Stomach (tissue), 9 donors: ENCODE results near the gene CALR. TPM values are rescaled to one million over a fixed set of nuclear protein-coding genes. Genes with fewer than 3 reads are reported as not detected.
A peak's percentile ranks its signal among the peaks of the same experiment; 100 is the strongest.

Experiments used
- DNase-seq, 2 donors: peaks; one replicate each; pipeline versions ENCODE4 v3.0.0 to v3.0.0-alpha.2; 2013 to 2019
- H3K27ac ChIP-seq, 5 donors: fragments of 200-600 bp in 4 of 5; sonication (generic) in 4 of 5; one replicate each; pipeline ENCODE4 v1.5.1; 2013 to 2019; ENCODE audit warnings: mild to moderate bottlenecking in 1 of 5, moderate library complexity in 1 of 5
- H3K27me3 ChIP-seq, 3 donors: fragments of 200-600 bp; sonication (generic); one replicate each; pipeline ENCODE4 v1.5.1; 2017 to 2019; ENCODE audit warnings: mixed run types in 1 of 3
- H3K36me3 ChIP-seq, 4 donors: fragments of 200-600 bp; sonication (generic); 1 replicate in 3 of 4; 2 replicates in 1 of 4; pipeline ENCODE4 v1.5.1; 2016 to 2019
- H3K4me1 ChIP-seq, 4 donors: fragments of 200-600 bp; sonication (generic); one replicate each; pipeline ENCODE4 v1.5.1; 2016 to 2019
- H3K4me3 ChIP-seq, 4 donors: fragments of 200-600 bp; sonication (generic) in 3 of 4; one replicate each; pipeline ENCODE4 v1.5.1; 2016 to 2019; ENCODE audit warnings: mild to moderate bottlenecking in 1 of 4
- H3K9me3 ChIP-seq, 4 donors: fragments of 200-600 bp; sonication (generic); one replicate each; pipeline ENCODE4 v1.5.1; 2016 to 2019
- CTCF ChIP-seq, 7 experiments: fragments of 450-650 bp in 4 of 7; fragments of 200-600 bp in 3 of 7; sonication (generic) in 3 of 7; IDR thresholded peaks; one replicate each; pipeline ENCODE4 v1.5.1; 2016 to 2019; ENCODE audit warnings: antibody characterized with exemption in 7 of 7, control low read depth in 2 of 7, mild to moderate bottlenecking in 1 of 7
- EP300 ChIP-seq: sonication (generic); formaldehyde crosslinking; IDR thresholded peaks from one replicate; pipeline ENCODE4 v1.6.1; 2017; ENCODE audit warnings: antibody characterized with exemption
- POLR2A ChIP-seq, 4 donors: fragments of 450-650 bp; IDR thresholded peaks; one replicate each; pipeline ENCODE4 v1.6.1; 2016; ENCODE audit warnings: antibody characterized with exemption in 4 of 4, control low read depth in 2 of 4, mild to moderate bottlenecking in 1 of 4, moderate library complexity in 1 of 4
- POLR2AphosphoS5 ChIP-seq, 3 donors: sonication (generic); formaldehyde crosslinking; IDR thresholded peaks; one replicate each; pipeline ENCODE4 v1.6.1; 2016; ENCODE audit warnings: antibody characterized with exemption in 3 of 3
- WGBS, 5 donors: extraction: QIAGEN DNeasy Blood & Tissue Kit in 3 of 5; methylation state at CpG; one replicate each; pipeline versions ENCODE4 v1.1.5 to v1.1.7; 2013 to 2018; 5-methylcytosine and 5-hydroxymethylcytosine counted together
- intact Hi-C: fragments of 100-400 bp; cut with DNase I; formaldehyde crosslinking; loops from one replicate; pipeline ENCODE4 v1.15.1; 2023; ENCODE audit warnings: low total_unique reads
- polyA plus RNA-seq, 3 donors: library from polyadenylated mRNA; stranded (reverse); fragments of 200-250 nt; gene quantifications; one replicate each; pipeline ENCODE4 v1.2.3, GENCODE V29; 2013
- total RNA-seq, 5 donors: library from RNA; depleted of rRNA; stranded (reverse); fragments of >200 nt; gene quantifications; one replicate each; pipeline versions ENCODE4 v1.1.0 to v1.2.3, GENCODE V29; 2014 to 2016
- donor health status: healthy with polysubstance abuse.
- donor health status: Bipolar disorder and iron deficiency.
- donor health status: healthy.

The CALR gene
- total and polyA plus RNA-seq, 8 donors = 71.2 to 947 (median 354) TPM

DNA sequence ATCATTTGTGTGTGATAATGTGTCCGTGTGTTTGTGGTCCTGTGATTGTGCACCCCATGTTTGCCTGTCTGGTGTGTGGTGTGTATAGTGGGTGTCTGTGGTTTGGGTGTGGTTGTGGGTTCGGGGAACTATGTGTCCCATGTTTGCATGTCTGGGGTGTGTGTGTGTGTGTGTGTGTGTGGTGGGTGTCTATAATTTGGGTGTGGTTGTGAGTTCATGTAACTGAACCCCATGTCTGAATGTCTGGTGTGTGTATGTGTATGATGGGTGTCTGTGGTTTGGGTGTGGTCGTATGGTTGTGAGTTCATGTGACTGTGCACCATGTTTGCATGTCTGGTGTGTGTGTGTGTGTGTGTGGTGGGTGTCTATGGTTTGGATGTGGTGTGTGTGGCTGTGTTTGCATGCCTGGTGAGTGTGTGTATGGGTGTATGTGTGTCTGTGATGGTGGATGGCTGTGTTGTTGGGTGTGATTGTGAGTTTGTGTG, 45.8 kb downstream of the CALR start:
- Histone ChIP-seq H3K27me3 (no peaks in the 10 kb centered on the region), H3K27ac (peak overlapping the region in 3 of 5 donors; percentile 59 to 71 (median 63)), H3K4me3 (no peak overlapping the region), H3K36me3 (no peaks in the 10 kb centered on the region), H3K4me1 (peaks cover 7 to 35% (median 28%) of the 10 kb centered on the region in 4 donors), H3K9me3 (no peaks in the 10 kb centered on the region)
- 53 to 72% (median 64%) methylated on average over 3 of the region's 3 CpGs for WGBS, 5 donors
- intact Hi-C loops = loop anchor here (5.0 kb wide), 1 partner anchor 78 kb away; no protein-coding TSS in a partner anchor
- TF ChIP-seq CTCF (IDR thresholded peaks at IDR 0.05) (no peak), POLR2AphosphoS5 (IDR thresholded peaks at IDR 0.05) (no peak), POLR2A (IDR thresholded peaks at IDR 0.05) (no peak), EP300 (no peak)
- peak in 1 of 2 donors; percentile 50 for DNase-seq

DNA sequence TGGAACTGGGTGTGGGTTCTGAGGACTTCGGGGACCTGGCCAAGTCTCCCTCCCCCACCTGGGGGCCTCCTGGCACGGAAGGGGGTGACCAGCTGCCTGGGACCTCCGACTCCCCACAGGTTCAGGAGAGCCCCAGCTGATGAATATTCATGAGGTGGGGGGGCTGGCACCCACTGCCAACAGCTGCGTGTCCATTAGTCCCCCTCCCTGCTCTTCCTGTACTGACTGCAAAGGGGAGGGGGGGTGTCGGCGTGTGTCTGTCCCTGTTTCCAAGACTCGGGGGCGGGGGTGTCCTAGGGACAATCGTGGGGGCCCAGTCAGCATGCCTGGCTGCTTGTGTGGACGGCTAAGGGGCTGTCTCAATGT, 46.3 kb downstream of the CALR start:
- no peaks in the 10 kb centered on the region for H3K27me3 ChIP-seq
- intact Hi-C loops = loop anchor here (5.0 kb wide), 2 partner anchors 63 to 78 kb away; no protein-coding TSS in a partner anchor
- peaks cover 7 to 35% (median 28%) of the 10 kb centered on the region in 4 donors for H3K4me1 ChIP-seq
- 21 to 29% (median 27%) methylated on average over 7 to 10 of the region's 10 CpGs for WGBS, 5 donors
- no peaks in the 10 kb centered on the region for H3K9me3 ChIP-seq
- peak overlapping the region; percentile 18 to 71 (median 59) for H3K27ac ChIP-seq
- no peak overlapping the region for H3K4me3 ChIP-seq
- H3K36me3 ChIP-seq = no peaks in the 10 kb centered on the region
- TF ChIP-seq CTCF (IDR thresholded peaks at IDR 0.05) (no peak), EP300 (no peak)
- peak in 1 of 2 donors; percentile 44 for DNase-seq

DNA sequence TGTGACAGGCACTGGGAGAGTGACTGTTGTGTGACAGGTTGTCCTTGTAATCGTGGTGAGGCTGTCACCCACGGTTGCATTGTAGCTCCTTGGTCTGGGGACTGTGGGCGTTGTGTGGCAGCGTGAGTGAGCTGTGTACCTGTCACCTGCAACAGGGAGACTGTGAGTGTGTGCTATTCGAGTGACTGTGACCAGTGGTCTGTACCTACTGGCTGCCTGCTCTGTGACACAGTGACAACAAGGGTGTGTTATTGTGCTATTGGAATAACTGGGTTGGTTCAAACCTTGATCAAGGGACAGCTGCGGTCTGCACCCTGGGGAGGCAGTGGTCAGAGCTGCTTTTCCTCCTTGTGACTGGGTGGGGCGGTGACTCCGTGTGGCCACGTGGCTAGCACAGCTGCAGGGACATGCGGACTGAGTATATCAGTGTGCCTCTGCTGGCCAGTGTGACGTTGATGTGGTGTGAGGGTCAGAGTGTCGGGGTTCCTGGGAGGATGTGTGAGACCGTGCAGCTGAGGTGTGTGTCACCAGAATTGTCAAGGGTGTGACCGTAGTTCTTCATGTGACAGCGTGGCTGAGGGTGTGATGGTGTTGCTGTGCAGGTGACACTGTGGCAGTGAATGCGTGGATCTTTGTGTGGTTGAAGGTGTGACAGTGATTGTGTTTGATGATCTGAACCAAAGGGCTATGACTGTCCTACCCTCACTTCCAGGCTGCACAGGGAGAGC, 46.8 kb downstream of the CALR start:
- WGBS, 5 donors = 13 to 45% (median 31%) methylated on average over 15 to 16 of the region's 16 CpGs
- H3K9me3 ChIP-seq = no peaks in the 10 kb centered on the region
- DNase-seq = peak; percentile 82 to 89
- H3K4me3 ChIP-seq = no peak overlapping the region
- intact Hi-C loops = loop anchor here (5.0 kb wide), 1 partner anchor 62 kb away; no protein-coding TSS in a partner anchor
- TF ChIP-seq POLR2AphosphoS5 (IDR thresholded peaks at IDR 0.05) = peak in 2 of 3 donors; percentile 60 to 77
- TF ChIP-seq POLR2A (IDR thresholded peaks at IDR 0.05) = no peak
- TF ChIP-seq CTCF (IDR thresholded peaks at IDR 0.05) = no peak
- TF ChIP-seq EP300 = no peak
- H3K27me3 ChIP-seq = no peaks in the 10 kb centered on the region
- no peaks in the 10 kb centered on the region for H3K36me3 ChIP-seq
- peak overlapping the region; percentile 18 to 71 (median 59) for H3K27ac ChIP-seq
- H3K4me1 ChIP-seq = peaks cover 7 to 35% (median 28%) of the 10 kb centered on the region in 4 donors

DNA sequence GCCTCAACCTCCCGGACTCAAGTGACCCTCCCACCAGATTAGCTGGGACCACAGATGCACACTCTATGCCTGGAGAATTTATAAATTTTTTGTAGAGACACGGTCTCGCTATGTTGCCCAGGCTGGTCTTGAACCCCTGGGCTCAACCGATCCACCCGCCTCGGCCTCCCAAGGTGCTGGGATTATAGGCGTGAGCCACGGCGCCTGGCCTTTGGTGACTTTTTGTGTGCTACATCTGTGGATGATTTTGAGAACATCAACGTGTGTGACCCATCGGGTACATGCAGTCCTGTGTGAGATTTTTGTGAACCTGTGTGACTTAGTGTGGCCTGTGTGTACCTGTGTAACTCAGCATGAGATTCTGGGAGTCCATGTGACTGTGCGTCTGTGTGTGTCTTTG, 48.3 kb downstream of the CALR start:
- no peak overlapping the region for H3K4me3 ChIP-seq
- WGBS, 5 donors = 94 to 99% (median 95%) methylated on average over 12 of the region's 12 CpGs
- peaks cover 7 to 35% (median 28%) of the 10 kb centered on the region in 4 donors for H3K4me1 ChIP-seq
- DNase-seq = no peak
- H3K36me3 ChIP-seq = no peaks in the 10 kb centered on the region
- no peaks in the 10 kb centered on the region for H3K27me3 ChIP-seq
- intact Hi-C loops = loop anchor here (5.0 kb wide), 1 partner anchor 61 kb away; no protein-coding TSS in a partner anchor
- no peak overlapping the region for H3K27ac ChIP-seq
- H3K9me3 ChIP-seq = no peaks in the 10 kb centered on the region
- no peak for TF ChIP-seq POLR2A (IDR thresholded peaks at IDR 0.05)
- no peak for TF ChIP-seq CTCF (IDR thresholded peaks at IDR 0.05)
- TF ChIP-seq POLR2AphosphoS5 (IDR thresholded peaks at IDR 0.05) = no peak
